ENCODE data around the gene GORAB.

DNA sequence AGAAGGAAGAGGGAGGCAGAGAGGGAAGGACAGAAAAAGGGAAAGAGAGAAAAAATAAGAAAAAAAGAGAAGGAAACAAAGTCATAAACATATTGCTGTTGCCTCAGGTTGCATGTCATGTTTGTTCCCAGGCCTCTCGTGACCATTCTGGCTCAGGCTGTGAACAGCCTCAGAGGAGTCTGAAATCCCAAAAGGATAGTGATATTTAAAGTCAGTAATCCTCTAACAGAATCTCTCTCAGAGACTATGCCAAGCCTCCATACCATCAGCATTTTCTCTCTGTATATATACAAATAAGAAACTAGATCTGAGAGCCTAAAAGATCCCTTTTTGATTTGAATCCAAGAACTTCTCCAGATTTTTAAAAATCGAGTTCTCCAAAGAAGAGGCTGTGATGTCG lies 35.2 kb downstream of the GORAB start:
- TF ChIP-seq, protein P1, sequence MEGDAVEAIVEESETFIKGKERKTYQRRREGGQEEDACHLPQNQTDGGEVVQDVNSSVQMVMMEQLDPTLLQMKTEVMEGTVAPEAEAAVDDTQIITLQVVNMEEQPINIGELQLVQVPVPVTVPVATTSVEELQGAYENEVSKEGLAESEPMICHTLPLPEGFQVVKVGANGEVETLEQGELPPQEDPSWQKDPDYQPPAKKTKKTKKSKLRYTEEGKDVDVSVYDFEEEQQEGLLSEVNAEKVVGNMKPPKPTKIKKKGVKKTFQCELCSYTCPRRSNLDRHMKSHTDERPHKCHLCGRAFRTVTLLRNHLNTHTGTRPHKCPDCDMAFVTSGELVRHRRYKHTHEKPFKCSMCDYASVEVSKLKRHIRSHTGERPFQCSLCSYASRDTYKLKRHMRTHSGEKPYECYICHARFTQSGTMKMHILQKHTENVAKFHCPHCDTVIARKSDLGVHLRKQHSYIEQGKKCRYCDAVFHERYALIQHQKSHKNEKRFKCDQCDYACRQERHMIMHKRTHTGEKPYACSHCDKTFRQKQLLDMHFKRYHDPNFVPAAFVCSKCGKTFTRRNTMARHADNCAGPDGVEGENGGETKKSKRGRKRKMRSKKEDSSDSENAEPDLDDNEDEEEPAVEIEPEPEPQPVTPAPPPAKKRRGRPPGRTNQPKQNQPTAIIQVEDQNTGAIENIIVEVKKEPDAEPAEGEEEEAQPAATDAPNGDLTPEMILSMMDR (IDR thresholded peaks at IDR 0.05), result no peak
- no peak for TF ChIP-seq POLR2A (IDR thresholded peaks at IDR 0.05)
